DMS153 (cell line): ENCODE measurements around the gene PRELP.

Experiments
- DNase-seq: peaks from one replicate; lab custom pipeline; 2025; lab: John Stamatoyannopoulos, UW

The PRELP gene

GRCh38 chr1:203524152-203524551 is 48.5 kb downstream of the PRELP start:
- no peak for DNase-seq

DNA sequence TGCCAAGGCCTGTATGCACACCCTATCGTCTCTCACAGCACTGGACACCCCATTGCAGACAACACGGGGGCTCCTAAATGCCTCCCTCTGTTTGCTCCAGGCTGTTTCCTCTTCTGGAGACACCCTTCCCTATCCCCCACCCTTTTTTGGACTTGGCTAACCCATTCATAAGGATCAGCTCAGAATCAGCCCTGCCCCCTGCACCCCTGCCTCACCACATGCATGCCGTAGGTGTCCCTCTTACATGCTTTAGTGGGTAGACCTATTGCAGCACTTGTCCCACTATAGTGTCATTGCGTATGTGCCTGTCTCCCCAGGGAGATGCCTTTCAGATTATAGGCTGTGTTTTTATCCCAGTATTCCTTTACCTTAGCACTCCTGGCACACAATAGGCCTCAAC is 49.2 kb downstream of the PRELP start:
- no peak for DNase-seq

DNA sequence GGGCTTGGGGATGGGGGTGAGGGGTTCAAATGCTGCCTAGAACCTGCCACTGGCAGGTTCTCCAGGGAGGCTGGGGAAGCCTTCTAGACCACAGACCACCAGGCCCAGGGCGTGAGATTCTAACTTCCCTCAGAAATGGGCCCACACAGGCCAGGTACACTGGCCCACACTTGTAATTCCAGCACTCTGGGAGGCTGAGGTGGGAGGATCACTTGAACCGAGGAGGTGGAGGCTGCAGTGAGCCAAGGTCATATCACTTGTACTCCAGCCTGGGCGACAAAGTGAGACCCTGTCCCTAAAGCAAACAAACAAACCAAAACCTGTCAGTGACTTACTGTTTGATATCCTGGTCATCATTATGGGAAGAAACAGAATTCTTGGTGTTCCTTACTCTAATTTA is 50.1 kb downstream of the PRELP start:
- DNase-seq: no peak

- DNase-seq: no peak
These were observed 50.5 kb downstream of the PRELP start for GRCh38 chr1:203526130-203526529.

- DNase-seq: no peak
These were observed 51.0 kb downstream of the PRELP start for GRCh38 chr1:203526572-203526971.

DNA sequence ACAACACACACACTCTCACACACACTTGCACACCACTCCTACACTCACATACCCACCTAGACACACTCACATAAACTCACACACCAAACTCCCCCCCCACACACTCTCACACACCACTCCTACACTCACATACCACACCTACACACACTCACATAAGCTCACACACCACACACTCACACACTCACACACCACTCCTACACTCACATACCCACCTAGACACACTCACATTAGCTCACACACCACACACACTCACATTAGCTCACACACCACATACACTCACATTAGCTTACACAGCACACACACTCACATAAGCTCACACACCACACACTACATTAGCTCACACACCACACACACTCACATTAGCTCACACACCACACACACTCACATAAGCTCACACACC is 51.4 kb downstream of the PRELP start:
- DNase-seq: no peak

- DNase-seq: no peak
These were observed 52.5 kb downstream of the PRELP start for GRCh38 chr1:203528063-203528462.

DNA sequence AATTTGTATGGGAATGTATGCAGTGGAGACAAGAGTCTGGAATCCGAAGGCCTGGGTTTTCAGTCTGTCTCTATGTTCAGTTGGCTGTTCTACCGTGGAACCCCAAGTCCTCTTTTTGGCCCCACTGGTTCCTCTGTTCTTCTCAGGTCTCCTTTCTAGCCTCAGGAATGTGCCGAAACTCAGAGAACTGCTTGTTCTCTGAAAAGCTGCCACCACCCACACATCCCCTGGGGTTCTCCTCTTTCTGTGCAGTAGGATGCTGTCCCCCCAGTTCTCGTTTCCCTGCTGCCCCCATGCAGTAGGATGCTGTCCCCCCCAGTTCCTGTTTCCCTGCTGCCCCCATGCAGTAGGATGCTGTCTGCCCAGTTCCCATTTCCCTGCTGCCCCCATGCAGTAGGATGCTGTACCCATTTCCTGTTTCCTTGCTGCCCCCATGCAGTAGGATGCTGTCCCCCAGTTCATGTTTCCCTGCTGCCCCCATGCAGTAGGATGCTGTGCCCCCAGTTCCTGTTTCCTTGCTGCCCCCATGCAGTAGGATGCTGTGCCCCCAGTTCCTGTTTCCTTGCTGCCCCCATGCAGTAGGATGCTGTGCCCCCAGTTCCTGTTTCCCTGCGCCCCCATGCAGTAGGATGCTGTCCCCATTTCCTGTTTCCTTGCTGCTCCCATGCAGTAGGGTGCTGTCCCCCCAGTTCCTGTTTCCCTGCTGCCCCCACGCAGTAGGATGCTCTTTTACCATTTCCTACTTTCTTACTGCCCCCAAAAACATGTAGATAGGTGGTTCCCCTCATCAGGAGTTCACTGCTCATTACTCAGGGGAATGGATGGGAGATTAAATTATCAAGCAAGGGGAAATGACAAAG is 53.6 kb downstream of the PRELP start:
- DNase-seq: no peak

DNA sequence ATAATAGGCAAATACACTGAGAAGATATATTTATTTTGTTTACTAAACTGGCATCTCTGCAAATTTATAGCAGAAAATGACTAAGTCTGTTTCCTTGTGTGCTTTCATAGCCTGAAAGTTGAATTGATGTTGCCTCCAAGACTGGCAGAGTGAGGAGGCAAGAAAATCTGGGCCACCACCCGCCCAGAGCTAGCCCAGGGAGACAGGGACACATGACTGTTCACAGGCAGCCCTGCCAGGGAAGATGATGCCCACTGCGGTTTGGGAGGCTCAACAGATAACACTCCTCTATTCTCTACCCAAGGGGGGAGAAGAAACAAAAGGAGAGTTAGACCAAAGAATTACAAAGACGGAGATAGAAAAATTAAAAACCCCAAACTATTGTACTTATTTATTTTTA is 55.5 kb downstream of the PRELP start:
- DNase-seq: no peak

DNA sequence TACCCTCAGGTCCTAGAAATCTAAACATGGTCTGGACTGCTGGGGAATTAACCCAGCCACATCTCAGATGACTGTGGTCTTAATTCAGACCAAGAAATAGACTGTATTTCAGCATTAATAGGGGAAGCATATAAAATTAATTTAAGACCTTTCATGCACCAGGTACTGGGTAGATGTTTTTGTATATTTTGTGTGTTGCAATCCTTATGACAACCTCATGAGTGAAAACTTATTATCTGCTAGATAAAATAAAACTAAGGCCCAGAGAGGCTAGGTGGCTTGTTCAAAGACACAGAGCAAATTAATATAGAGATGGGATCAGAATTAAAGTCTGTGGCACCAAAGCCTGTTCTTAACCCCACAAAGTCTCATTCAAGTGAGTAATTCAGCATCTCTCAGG is 58.4 kb downstream of the PRELP start:
- DNase-seq: no peak

- DNase-seq: no peak
These were observed 58.9 kb downstream of the PRELP start for GRCh38 chr1:203534526-203534925.

DNA sequence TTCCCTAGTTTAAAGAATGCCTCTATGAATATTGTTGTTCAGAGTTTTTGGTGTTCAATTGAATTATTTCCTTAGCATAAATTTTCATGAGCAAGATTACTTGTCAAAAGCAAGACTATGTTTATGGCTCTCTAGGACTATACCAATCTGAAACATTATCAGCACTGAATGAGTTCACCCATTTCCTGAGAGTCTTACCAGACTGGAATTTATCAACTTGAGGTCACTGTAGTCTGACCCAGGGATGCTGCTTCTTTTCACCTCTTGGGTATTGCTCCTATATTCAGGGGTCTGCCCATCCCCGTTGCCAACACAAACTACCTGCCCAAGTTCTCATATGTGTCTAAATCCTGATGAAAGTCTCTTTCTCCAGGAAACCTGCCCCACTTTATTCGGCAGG is 61.0 kb downstream of the PRELP start:
- no peak for DNase-seq

- DNase-seq: no peak
These were observed 61.4 kb downstream of the PRELP start for GRCh38 chr1:203536980-203537455.

DNA sequence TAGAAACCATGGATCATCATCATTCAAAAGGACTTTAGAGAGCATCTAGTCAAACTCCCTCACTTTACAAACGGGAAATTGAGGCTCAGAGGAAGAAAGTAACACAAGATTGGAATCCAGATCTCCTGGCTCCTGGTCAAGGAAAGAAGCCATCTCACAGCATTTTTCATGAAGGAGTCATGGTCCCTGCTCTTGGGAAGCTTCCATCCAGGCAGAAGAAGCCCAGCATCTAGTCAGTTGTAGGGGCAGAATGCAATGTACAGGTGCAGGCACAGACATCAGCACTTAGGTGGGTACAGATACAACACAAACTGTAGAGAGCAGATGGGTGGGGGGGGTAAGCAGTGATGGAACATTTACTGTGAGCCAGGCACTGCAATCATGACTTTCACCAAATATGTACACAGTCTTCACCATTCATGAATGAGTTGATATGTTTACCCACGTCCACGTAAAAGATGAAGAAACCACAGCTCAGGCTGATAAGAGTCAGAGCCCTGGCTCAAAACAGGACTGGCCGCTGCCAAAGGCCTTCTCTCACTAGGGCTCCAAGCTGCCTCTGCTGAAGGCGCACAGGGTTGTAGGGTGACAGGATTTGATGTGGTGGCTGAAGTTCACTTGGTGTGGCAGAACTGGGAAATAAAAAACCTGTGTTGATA is 62.3 kb downstream of the PRELP start:
- peak; percentile 80 for DNase-seq

DNA sequence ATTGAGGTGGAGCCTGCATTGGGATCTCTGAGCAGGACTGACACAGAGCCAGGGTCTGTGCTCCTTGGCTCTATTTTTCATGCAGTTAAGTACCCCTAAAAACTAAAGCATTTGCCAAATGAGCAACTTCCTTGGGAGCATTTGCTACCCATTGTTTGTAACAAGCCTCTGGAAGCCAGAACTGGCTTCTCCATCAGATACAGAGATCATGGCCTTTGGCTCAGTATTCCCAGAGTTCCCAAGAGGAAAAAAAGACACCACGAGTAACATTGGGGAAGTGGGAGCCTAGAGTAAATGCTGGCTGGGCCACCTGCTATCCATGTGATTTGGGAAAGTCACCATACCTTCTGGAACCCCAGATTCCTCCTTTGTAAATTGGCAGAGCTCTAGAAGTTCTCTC is 63.1 kb downstream of the PRELP start:
- DNase-seq: no peak

- no peak for DNase-seq
These were observed 64.4 kb downstream of the PRELP start for GRCh38 chr1:203539831-203540546.
